Endothelial cell of umbilical vein (primary cell): ENCODE data around the gene PRR11. TPM values are rescaled to one million over a fixed set of nuclear protein-coding genes. Genes with fewer than 3 reads are reported as not detected.

Experiments used
- BruUV-seq: library from RNA; stranded (reverse); fragments of 400-500 nt; replicated peaks from 2 replicates; lab custom pipeline; 2021; lab: Mats Ljungman, UMichigan
- CTCF ChIA-PET: fragments of 300-600, 350-600 bp; sonication (Branson Sonifier 250); formaldehyde crosslinking; loops from one replicate; lab custom pipeline; 2021; ENCODE audit warnings: antibody characterized with exemption, inconsistent platforms; lab: Charles Lee
- POLR2A ChIA-PET: fragments of 300-600, 350-600 bp; sonication (Branson Sonifier 250); formaldehyde crosslinking; loops from one replicate; lab custom pipeline; 2021; ENCODE audit warnings: antibody characterized with exemption, inconsistent platforms; lab: Charles Lee
- DNase-seq: peaks from one replicate; pipeline ENCODE4 v3.0.0-alpha.2; 2011; ENCODE audit warnings: low read depth, low spot score
- FAIRE-seq: peaks from 2 replicates; lab custom pipeline; 2011; peaks lifted over from hg19 to GRCh38; lab: Jason Lieb, UNC
- H2AFZ ChIP-seq: 2 replicates; pipeline ENCODE4 v1.6.0; 2012; ENCODE audit warnings: low read depth, low read length, control low read depth, inconsistent platforms
- H3K27ac ChIP-seq: 2 replicates; pipeline ENCODE4 v1.5.1; 2011; ENCODE audit warnings: low read depth, mild to moderate bottlenecking, control low read depth, low read length, moderate library complexity; ENCODE audit not compliant: insufficient read depth
- H3K27me3 ChIP-seq, 2 experiments: 2 replicates each; pipeline versions ENCODE4 v1.6.0 to v1.6.1; 2011; ENCODE audit warnings: low read length in 2 of 2, mixed read lengths in 1 of 2; ENCODE audit not compliant: control insufficient read depth in 2 of 2, insufficient read depth in 2 of 2
- H3K36me3 ChIP-seq, 2 experiments: 2 replicates in 1 of 2; 3 replicates in 1 of 2; pipeline ENCODE4 v1.5.1; 2011; ENCODE audit warnings: low read length in 2 of 2, mild to moderate bottlenecking in 1 of 2, moderate library complexity in 1 of 2; ENCODE audit not compliant: control insufficient read depth in 2 of 2, insufficient read depth in 2 of 2; ENCODE audit errors: extremely low read depth in 1 of 2
- H3K4me1 ChIP-seq: 3 replicates; pipeline ENCODE4 v1.5.1; 2011; ENCODE audit warnings: mild to moderate bottlenecking, low read length; ENCODE audit not compliant: control insufficient read depth, insufficient read depth; ENCODE audit errors: extremely low read depth
- H3K4me2 ChIP-seq: 2 replicates; pipeline ENCODE4 v1.6.1; 2011; ENCODE audit warnings: low read length, control low read depth, mixed read lengths; ENCODE audit not compliant: insufficient read depth
- H3K4me3 ChIP-seq, 3 experiments: fragments of 200-600 bp in 1 of 3; sonication (generic), shearing (Covaris generic) in 1 of 3; replicated peaks in 1 of 3; 2 replicates each; pipeline ENCODE4 v1.5.1; 2011 to 2016; ENCODE audit warnings: control low read depth in 3 of 3, low read length in 3 of 3, mild to moderate bottlenecking in 2 of 3, inconsistent platforms in 1 of 3, low read depth in 1 of 3, moderate library complexity in 1 of 3; ENCODE audit not compliant: insufficient read depth in 1 of 3
- H3K79me2 ChIP-seq: 2 replicates; pipeline ENCODE4 v1.6.0; 2012; ENCODE audit warnings: low read length, inconsistent platforms; ENCODE audit not compliant: control insufficient read depth, insufficient read depth
- H3K9ac ChIP-seq: replicated peaks from 2 replicates; pipeline ENCODE3; 2011; ENCODE audit warnings: low read length, control low read depth; ENCODE audit not compliant: insufficient read depth; ENCODE audit errors: extremely low read depth
- H3K9me1 ChIP-seq: replicated peaks from 3 replicates; pipeline ENCODE4 v1.6.0; 2011; ENCODE audit warnings: mild to moderate bottlenecking, low read length; ENCODE audit not compliant: control insufficient read depth, insufficient read depth; ENCODE audit errors: extremely low read depth
- H3K9me3 ChIP-seq: replicated peaks from 2 replicates; pipeline ENCODE4 v1.5.1; 2012; ENCODE audit warnings: low read length, inconsistent platforms; ENCODE audit not compliant: control insufficient read depth, insufficient read depth
- H4K20me1 ChIP-seq: replicated peaks from 2 replicates; pipeline ENCODE3; 2011; ENCODE audit warnings: mild to moderate bottlenecking, low read length; ENCODE audit not compliant: control insufficient read depth, insufficient read depth; ENCODE audit errors: extremely low read depth
- EZH2 ChIP-seq: IDR thresholded peaks from 2 replicates; pipeline ENCODE4 v1.6.1; 2012; ENCODE audit warnings: borderline replicate concordance, low read depth, mild to moderate bottlenecking, moderate library complexity, low read length, inconsistent platforms; ENCODE audit not compliant: severe bottlenecking
- FOS ChIP-seq: IDR thresholded peaks from 2 replicates; pipeline ENCODE4 v1.6.1; 2011; ENCODE audit warnings: mild to moderate bottlenecking, low read length, moderate library complexity, borderline replicate concordance; ENCODE audit not compliant: insufficient read depth
- GATA2 ChIP-seq: IDR thresholded peaks from 2 replicates; pipeline ENCODE4 v1.7.0; 2011; ENCODE audit warnings: low read depth, mild to moderate bottlenecking, moderate library complexity, mixed read lengths, low read length; ENCODE audit not compliant: insufficient read length, insufficient read depth
- JUN ChIP-seq: IDR thresholded peaks from 2 replicates; pipeline ENCODE4 v1.6.1; 2011; ENCODE audit warnings: borderline replicate concordance, low read depth; ENCODE audit not compliant: insufficient read length, insufficient read depth
- MYC ChIP-seq: IDR thresholded peaks from one replicate; pipeline ENCODE4 v1.6.1; 2011; ENCODE audit warnings: mild to moderate bottlenecking, low read depth, low read length
- POLR2A ChIP-seq: IDR thresholded peaks from 2 replicates; pipeline ENCODE4 v1.6.1; 2012; ENCODE audit warnings: low read depth, mild to moderate bottlenecking, control low read depth, low read length
- POLR2AphosphoS5 ChIP-seq: IDR thresholded peaks from 2 replicates; pipeline ENCODE4 v1.6.1; 2012; ENCODE audit warnings: low read depth, mild to moderate bottlenecking, control low read depth, low read length, moderate library complexity; ENCODE audit not compliant: insufficient read depth
- dilution Hi-C: fragments of 300-500 bp; cut with MboI; formaldehyde crosslinking; loops from one replicate; pipeline ENCODE4 v1.15.0; 2019; ENCODE audit warnings: low sequenced_read_pairs; ENCODE audit not compliant: extremely low pct_ligation_motif_present
- intact Hi-C: fragments of 100-400 bp; cut with micrococcal nuclease; formaldehyde crosslinking; loops from one replicate; pipeline ENCODE4 v1.10.0; 2022
- polyA plus RNA-seq, 4 experiments: library from polyadenylated mRNA; depleted of rRNA in 3 of 4; stranded (reverse) in 3 of 4; unstranded in 1 of 4; fragments of >200 nt; gene quantifications; 2 replicates each; pipeline versions ENCODE4 v1.2.1 to v1.2.3, GENCODE V29; 2011 to 2012; ENCODE audit warnings: missing spikeins in 1 of 4
- total RNA-seq: library from RNA; stranded (reverse); gene quantifications from 2 replicates; pipeline ENCODE4 v1.2.3, GENCODE V29; 2021
- TF ChIP-seq, protein P1 (sequence below), 2 donors: IDR thresholded peaks; 1 replicate in 1 of 2; 2 replicates in 1 of 2; pipeline ENCODE4 v1.5.1; 2011; ENCODE audit warnings: low read length in 2 of 2, mild to moderate bottlenecking in 2 of 2, moderate library complexity in 2 of 2, control low read depth in 1 of 2, inconsistent platforms in 1 of 2, low read depth in 1 of 2; ENCODE audit not compliant: insufficient read depth in 1 of 2; ENCODE audit errors: extremely low read depth in 1 of 2
- TF ChIP-seq, protein P2 (sequence below): IDR thresholded peaks from 2 replicates; pipeline ENCODE4 v1.6.1; 2011; ENCODE audit not compliant: insufficient read depth, insufficient read length

PRR11 gene
- total and polyA plus RNA-seq, 2 donors (not counting 3 experiments of a cell fraction or from before 2014, with no cell fraction given) = 28.8 to 86.3 TPM

GRCh38 chr17:59185997-59186396 lies 30.5 kb downstream of the PRR11 start:
- H3K9me1 ChIP-seq = no peaks in the 10 kb centered on the region
- H3K4me2 ChIP-seq = no peak overlapping the region
- TF ChIP-seq, protein P1, sequence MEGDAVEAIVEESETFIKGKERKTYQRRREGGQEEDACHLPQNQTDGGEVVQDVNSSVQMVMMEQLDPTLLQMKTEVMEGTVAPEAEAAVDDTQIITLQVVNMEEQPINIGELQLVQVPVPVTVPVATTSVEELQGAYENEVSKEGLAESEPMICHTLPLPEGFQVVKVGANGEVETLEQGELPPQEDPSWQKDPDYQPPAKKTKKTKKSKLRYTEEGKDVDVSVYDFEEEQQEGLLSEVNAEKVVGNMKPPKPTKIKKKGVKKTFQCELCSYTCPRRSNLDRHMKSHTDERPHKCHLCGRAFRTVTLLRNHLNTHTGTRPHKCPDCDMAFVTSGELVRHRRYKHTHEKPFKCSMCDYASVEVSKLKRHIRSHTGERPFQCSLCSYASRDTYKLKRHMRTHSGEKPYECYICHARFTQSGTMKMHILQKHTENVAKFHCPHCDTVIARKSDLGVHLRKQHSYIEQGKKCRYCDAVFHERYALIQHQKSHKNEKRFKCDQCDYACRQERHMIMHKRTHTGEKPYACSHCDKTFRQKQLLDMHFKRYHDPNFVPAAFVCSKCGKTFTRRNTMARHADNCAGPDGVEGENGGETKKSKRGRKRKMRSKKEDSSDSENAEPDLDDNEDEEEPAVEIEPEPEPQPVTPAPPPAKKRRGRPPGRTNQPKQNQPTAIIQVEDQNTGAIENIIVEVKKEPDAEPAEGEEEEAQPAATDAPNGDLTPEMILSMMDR (IDR thresholded peaks at IDR 0.05; ENCODE audit: extremely low read depth in 1 of 2, insufficient read depth in 1 of 2, low read depth in 1 of 2, low read length in 2 of 2) = no peak
- TF ChIP-seq, protein P2, sequence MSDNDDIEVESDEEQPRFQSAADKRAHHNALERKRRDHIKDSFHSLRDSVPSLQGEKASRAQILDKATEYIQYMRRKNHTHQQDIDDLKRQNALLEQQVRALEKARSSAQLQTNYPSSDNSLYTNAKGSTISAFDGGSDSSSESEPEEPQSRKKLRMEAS = no peak
- TF ChIP-seq FOS = no peak
- no peak for FAIRE-seq
- H3K36me3 ChIP-seq = peaks cover 0 to 18% of the 10 kb centered on the region in 2 experiments
- H3K9me3 ChIP-seq = no peaks in the 10 kb centered on the region
- no peaks in the 10 kb centered on the region for H3K27me3 ChIP-seq
- DNase-seq = no peak
- ChIA-PET POLR2A (no interaction called here), CTCF (no interaction called here)
- H3K79me2 ChIP-seq = peaks cover 6% of the 10 kb centered on the region
- no peak overlapping the region for H2AFZ ChIP-seq
- no peak overlapping the region for H3K9ac ChIP-seq
- H3K27ac ChIP-seq = no peak overlapping the region
- no peaks in the 10 kb centered on the region for H4K20me1 ChIP-seq
- H3K4me3 ChIP-seq = no peak overlapping the region
- dilution Hi-C loops = no loop called here
- no TSS peak for BruUV-seq
- intact Hi-C loops = no loop called here
- H3K4me1 ChIP-seq = no peaks in the 10 kb centered on the region

- Histone ChIP-seq H2AFZ (no peak overlapping the region), H3K79me2 (peaks cover 6% of the 10 kb centered on the region), H4K20me1 (no peaks in the 10 kb centered on the region), H3K27me3 (no peaks in the 10 kb centered on the region), H3K9ac (no peak overlapping the region), H3K4me1 (no peaks in the 10 kb centered on the region), H3K9me3 (no peaks in the 10 kb centered on the region), H3K27ac (no peak overlapping the region), H3K4me3 (no peak overlapping the region), H3K4me2 (no peak overlapping the region), H3K9me1 (no peaks in the 10 kb centered on the region), H3K36me3 (peaks cover 0 to 23% of the 10 kb centered on the region in 2 experiments)
- no TSS peak for BruUV-seq
- dilution Hi-C loops = no loop called here
- FAIRE-seq (no peak), DNase-seq (no peak)
- POLR2A ChIA-PET = no interaction called here
- CTCF ChIA-PET = no interaction called here
- intact Hi-C loops = no loop called here
- no peak for TF ChIP-seq MYC
- TF ChIP-seq GATA2 = no peak
- TF ChIP-seq, protein P1 (IDR thresholded peaks at IDR 0.05; ENCODE audit: extremely low read depth in 1 of 2, insufficient read depth in 1 of 2, low read depth in 1 of 2, low read length in 2 of 2) = no peak
- TF ChIP-seq EZH2 = no peak
- no peak for TF ChIP-seq JUN
- no peak for TF ChIP-seq FOS
- no peak for TF ChIP-seq POLR2A
- TF ChIP-seq, protein P2 = no peak
- no peak for TF ChIP-seq POLR2AphosphoS5
Observed at GRCh38 chr17:59186850-59187249, 31.3 kb downstream of the PRR11 start.
